HG02763 (cell line): ENCODE measurements around the gene DIRAS1.
A peak's percentile ranks its signal among the peaks of the same experiment; 100 is the strongest.
"Not testable (repeated sequence)": the region's sequence is repeated elsewhere in the genome, so short reads cannot be mapped to it uniquely, and the experiment has no call there.

Source experiments
- ATAC-seq: cut with Tn5 transposase; IDR thresholded peaks from one replicate; pipeline ENCODE4 v1.9.1; 2021; ENCODE audit warnings: mild to moderate bottlenecking, moderate library complexity; ENCODE audit not compliant: unreplicated experiment

The DIRAS1 gene

GRCh38 chr19:2714102-2714501 lies 7.1 kb downstream of the DIRAS1 start:
- ATAC-seq = not testable (repeated sequence)

GRCh38 chr19:2713170-2713569 lies 8.0 kb downstream of the DIRAS1 start:
- not testable (repeated sequence) for ATAC-seq

GRCh38 chr19:2711875-2712205 lies 9.3 kb downstream of the DIRAS1 start:
- no peak for ATAC-seq

DNA sequence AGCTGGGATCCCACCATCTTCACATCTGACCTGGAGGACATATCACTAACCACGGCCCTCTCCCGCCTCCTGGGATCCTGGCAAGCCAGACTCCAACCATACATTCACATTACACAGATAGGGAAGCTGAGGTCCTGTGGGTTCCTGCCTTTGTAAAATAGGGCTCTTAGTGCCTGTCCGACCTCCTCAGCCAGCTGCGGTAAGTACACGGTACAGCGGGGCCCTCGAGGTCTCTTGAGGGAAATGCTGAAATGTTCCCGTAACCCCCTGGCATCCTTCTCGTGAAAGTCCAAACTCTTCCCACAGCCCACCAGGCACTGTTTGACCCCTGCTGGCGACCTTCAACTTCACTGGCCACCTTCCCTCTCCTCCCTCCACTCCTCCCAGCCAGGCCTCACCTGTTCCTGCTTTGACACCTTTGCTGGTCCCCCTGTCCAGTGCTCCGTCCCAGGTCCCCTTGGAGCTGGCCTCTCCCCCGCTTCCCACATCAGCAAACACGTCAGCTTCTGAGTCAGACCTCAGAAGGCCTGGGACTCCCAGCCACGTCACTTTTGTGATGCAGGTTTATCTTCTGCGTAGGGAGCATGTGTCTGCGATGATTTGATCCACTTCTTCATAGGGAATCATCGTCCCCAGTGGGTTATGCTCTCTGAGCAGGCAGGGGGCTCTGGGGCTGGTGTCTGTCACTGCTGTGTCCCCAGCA lies 9.8 kb downstream of the DIRAS1 start:
- ATAC-seq = no peak

DNA sequence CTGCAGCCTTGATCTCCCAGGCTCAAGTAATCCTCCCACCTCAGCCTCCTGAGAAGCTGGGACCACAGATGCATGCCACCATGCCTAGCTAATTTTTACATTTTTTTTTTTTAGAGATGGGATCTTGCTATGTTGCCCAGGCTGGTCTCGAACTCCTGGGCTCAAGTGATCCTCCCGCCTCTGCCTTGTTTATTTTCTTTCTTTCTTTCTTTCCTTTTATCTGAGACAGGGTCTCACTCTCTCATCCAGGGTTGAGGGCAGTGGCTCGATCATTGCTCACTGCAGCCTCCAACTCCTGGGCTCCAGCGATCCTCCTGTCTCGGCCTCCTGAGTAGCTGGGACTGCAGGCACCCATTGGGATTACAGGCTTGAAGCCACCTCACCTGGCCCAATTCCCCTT lies 14.9 kb downstream of the DIRAS1 start:
- ATAC-seq = no peak

GRCh38 chr19:2703691-2704216 lies 17.4 kb downstream of the DIRAS1 start:
- no peak for ATAC-seq

- no peak for ATAC-seq
These were observed 18.1 kb downstream of the DIRAS1 start for GRCh38 chr19:2703077-2703437.

DNA sequence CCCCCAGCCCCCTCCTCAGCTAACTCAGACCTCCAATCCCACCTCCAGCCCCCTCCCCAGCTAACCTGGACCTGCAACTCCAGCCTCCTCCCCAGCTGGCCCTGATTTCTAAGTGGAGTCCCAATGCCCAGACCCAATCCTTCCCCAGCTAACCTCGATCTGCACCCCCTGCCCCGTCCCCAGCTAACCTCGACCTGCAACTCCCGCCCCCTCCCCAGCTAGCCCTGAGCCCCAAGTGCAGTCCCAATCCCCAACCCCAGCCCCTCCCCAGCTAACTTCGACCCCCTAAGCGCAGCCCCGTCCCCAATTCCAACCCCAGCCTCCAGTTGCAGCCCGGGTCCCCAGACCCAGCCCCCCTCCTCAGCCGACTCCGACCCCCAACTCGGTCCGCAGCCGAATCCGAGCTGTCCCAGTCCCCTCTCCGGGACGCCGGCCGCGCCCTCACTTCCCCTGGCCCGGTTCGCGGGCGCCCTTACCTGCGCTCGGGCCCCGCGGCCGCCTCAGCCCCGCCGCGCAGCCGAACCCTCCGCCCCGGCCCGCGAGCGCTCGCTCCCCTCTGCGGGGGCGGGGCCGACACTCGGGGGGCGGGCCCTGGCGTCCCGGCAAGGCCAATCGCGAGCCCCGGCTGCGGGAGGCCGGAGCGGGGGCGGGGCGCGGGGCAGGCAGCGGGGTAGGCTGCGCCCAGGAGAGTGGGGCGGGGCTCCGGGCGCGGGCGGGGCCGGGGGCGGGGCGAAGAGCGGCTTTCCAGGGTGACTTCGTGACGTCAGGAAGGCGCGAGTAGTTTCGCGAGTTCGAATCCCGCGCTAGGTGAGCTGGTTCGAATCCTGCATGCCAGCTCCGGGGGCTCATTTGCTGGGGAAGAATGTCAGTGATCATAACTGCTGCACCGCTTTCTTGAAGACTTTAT lies 18.7 kb downstream of the DIRAS1 start, which contains the start of gene GNG7:
GNG7 (minus strand) TSS at position 525 of the 907 bp plus-strand sequence. CDS start 182,006 bp downstream, outside the sequence.
- peak; percentile 85 for ATAC-seq

GRCh38 chr19:2701361-2702169 lies 19.6 kb downstream of the DIRAS1 start:
- ATAC-seq = no peak

- no peak for ATAC-seq
These were observed 20.4 kb downstream of the DIRAS1 start for GRCh38 chr19:2700660-2701360.

DNA sequence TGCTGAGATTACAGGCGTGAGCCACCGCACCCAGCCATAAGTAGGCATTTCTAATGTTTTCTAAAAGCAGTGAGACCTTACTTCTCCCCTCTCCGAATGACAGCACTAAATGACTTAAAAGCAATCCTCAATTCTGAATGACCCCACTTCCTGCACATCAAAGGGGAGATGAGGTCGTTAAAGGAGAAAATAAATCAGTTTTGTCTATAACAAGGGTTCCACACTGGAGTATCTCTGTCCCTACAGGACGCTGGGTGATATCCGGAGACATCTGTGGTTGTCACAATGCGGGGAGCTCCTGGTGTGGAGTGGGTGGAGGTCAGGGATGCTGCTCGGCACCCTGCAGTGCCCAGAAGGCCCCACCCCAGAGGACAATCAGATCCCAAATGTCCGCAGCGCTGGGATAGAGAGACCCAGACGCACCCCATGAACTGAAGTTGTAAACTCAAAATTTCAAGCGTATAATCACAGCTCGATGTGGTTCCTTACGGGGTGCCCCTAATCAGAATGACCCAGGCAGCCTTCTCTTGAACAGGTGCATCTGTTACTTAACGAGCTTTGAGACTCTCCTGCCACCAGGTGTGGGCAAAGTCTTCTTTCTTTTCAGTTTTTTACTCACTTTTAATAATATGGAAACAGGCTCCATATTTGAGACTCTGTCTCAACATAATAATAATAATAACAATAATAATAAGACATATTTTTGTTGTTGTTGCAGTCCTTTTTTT lies 21.6 kb downstream of the DIRAS1 start:
- no peak for ATAC-seq

GRCh38 chr19:2694196-2694595 lies 27.0 kb downstream of the DIRAS1 start:
- ATAC-seq = no peak

DNA sequence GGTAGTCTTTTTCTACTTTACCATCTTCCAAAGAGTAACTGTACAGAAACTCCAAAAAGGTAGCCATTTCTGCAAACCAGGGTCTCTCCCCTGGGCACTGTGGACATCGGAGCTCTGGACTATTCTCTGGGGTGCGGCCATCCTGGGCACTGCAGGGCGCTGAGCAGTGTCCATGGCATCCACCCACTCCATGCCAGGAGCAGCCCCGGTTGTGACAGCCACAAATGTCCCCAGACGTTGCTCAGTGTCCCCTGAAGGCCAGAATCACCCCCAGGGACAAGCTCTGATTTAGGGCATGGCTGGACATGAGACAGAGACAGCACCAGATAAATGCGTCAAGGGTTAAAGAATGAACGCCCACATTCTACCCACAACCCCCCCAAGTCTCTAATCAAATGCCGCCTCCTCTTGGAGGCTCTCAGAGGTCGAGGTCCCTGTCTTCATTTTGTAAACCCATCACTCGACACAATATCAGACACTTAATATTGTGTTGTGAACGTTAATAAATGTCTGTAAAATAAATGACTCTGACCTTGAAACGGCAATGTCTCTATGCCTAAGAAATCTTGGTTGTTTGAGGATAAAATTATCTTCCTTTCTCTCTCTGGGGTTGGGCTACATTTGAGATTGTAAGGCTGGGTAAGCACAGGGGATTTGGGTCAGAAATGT lies 27.5 kb downstream of the DIRAS1 start:
- ATAC-seq = no peak

DNA sequence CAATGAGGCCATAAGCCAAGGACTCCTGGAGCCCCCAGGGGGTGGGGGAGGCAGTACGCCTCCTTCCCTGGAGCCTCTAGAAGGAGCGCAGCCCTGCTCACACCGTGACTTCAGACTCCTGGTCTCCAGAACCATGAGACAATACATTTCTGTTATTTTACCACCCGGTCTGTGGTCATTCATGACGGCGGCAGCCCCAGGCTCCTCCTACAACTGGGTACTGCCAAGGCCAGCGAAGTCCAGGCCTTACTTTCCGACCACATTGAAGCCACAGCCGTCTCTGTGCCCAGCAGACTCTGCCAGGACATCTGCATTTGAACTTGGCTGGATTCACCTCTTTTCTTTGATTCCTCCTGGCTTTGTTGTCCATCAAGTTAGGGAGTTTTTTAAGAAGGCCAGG lies 29.2 kb downstream of the DIRAS1 start:
- ATAC-seq = no peak

DNA sequence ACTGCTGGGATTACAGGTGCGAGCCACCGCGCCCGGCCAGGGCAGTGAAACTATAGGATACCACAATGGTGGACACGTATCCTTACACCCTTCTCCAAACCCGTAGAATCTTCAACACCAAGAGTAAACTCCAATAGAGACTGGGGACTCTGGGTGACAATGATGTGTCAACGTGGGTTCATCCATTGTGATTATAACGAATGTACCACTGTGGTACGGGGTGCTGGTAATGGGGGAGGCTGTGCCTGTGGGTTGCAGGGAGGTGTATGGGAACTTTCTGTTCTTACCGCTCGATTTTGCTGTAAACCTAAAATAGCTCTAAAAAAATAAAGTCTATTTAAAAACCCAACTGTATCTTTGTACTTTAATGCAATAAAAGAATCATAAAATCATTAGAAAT lies 30.3 kb downstream of the DIRAS1 start:
- no peak for ATAC-seq

GRCh38 chr19:2686360-2686759 lies 34.8 kb downstream of the DIRAS1 start:
- no peak for ATAC-seq

DNA sequence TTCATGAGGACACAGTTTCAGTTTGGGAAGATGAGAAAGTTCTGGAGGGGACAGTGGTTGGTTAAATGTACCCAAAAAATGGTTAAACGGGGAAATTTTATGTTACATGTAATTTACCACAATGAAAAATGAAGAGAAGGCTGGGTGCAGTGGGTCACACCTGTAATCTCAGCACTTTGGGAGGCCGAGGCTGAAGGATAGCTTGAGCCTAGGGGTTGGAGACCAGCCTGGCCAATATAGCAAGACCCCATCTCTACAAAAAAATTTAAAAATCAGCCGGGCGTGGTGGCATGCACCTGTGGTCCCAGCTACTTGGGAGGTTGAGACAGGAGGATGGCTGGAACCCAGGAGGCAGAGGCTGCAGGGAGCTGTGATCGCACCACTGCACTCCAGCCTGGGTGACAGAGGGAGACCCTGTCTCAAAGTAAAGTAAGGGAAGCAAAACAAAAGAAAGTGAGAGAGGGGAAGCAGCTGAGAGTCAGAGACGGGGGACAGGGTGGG lies 35.9 kb downstream of the DIRAS1 start:
- no peak for ATAC-seq

- no peak for ATAC-seq
These were observed 37.7 kb downstream of the DIRAS1 start for GRCh38 chr19:2683430-2684003.

DNA sequence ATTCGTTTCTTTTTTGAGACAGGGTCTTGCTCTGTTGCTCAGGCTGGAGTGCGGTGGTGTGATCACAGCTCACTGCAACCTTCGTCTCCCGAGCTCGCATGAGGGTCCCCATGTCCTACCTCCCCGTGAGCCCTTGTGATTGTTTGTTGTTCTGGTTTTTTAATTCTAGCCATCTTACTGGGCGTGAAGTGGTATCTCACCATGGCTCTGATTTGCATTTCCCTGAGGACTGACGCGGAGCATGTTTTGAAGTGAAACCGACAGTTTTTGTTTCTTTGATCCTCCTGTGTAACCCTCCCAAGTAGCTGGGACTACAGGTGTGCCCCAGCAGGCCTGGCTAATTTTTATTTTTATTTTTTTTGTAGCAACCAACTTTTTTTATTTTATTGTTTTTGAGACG lies 40.4 kb downstream of the DIRAS1 start:
- no peak for ATAC-seq
